HG03575 (cell line): ENCODE measurements around the gene AGPS.

ENCODE experiments used
- ATAC-seq: cut with Tn5 transposase; IDR thresholded peaks from one replicate; pipeline ENCODE4 v1.9.1; 2021; ENCODE audit not compliant: unreplicated experiment, insufficient number of reproducible peaks, low FRiP score; ENCODE audit errors: extremely low read depth

The AGPS gene

GRCh38 chr2:177559638-177560037 is 167.1 kb downstream of the AGPS start:
- ATAC-seq: no peak

GRCh38 chr2:177568390-177568789 is 175.8 kb downstream of the AGPS start:
- no peak for ATAC-seq

- ATAC-seq: no peak
These were observed 176.3 kb downstream of the AGPS start for GRCh38 chr2:177568893-177569292.

GRCh38 chr2:177572236-177572671 is 179.7 kb downstream of the AGPS start:
- no peak for ATAC-seq

- no peak for ATAC-seq
These were observed 180.5 kb downstream of the AGPS start for GRCh38 chr2:177573120-177573519.

- ATAC-seq: no peak
These were observed 181.8 kb downstream of the AGPS start for GRCh38 chr2:177574356-177574755.

- ATAC-seq: no peak
These were observed 182.8 kb downstream of the AGPS start for GRCh38 chr2:177575358-177575757.

- ATAC-seq: no peak
These were observed 184.5 kb downstream of the AGPS start for GRCh38 chr2:177577075-177577474.

GRCh38 chr2:177578454-177578853 is 185.9 kb downstream of the AGPS start:
- ATAC-seq: no peak

GRCh38 chr2:177579486-177580036 is 187.0 kb downstream of the AGPS start:
- no peak for ATAC-seq

GRCh38 chr2:177582000-177582399 is 189.4 kb downstream of the AGPS start:
- no peak for ATAC-seq

- no peak for ATAC-seq
These were observed 191.6 kb downstream of the AGPS start for GRCh38 chr2:177584030-177584692.

GRCh38 chr2:177585234-177585863 is 192.8 kb downstream of the AGPS start:
- ATAC-seq: no peak

- no peak for ATAC-seq
These were observed 193.6 kb downstream of the AGPS start for GRCh38 chr2:177586154-177586553.

GRCh38 chr2:177587371-177587770 is 194.8 kb downstream of the AGPS start:
- ATAC-seq: no peak

- no peak for ATAC-seq
These were observed 196.1 kb downstream of the AGPS start for GRCh38 chr2:177588671-177589070.

GRCh38 chr2:177589186-177589585 is 196.6 kb downstream of the AGPS start:
- ATAC-seq: no peak

GRCh38 chr2:177592397-177592796 is 199.8 kb downstream of the AGPS start:
- no peak for ATAC-seq

- ATAC-seq: no peak
These were observed 200.4 kb downstream of the AGPS start for GRCh38 chr2:177592945-177593344.

- ATAC-seq: no peak
These were observed 200.8 kb downstream of the AGPS start for GRCh38 chr2:177593402-177593801.
